Neural cell (in vitro differentiated cells): ENCODE data around the gene GUCA2B.

Experiments
- CTCF ChIP-seq: fragments of 450-650 bp; IDR thresholded peaks from 2 replicates; pipeline ENCODE4 v1.5.1; 2014; ENCODE audit warnings: antibody characterized with exemption, mild to moderate bottlenecking, moderate library complexity; ENCODE audit not compliant: poor library complexity, severe bottlenecking
- EP300 ChIP-seq: fragments of 450-650 bp; conservative IDR thresholded peaks from 2 replicates; pipeline ENCODE4 v1.6.1; 2014; ENCODE audit warnings: antibody characterized with exemption, mild to moderate bottlenecking, moderate library complexity; ENCODE audit not compliant: poor library complexity, severe bottlenecking
- EZH2 ChIP-seq: fragments of 200-600, 300-800 bp; shearing (Covaris generic), sonication (generic); IDR thresholded peaks from 2 replicates; pipeline ENCODE4 v1.6.1; 2014; ENCODE audit warnings: antibody characterized with exemption, low read length, borderline replicate concordance, mild to moderate bottlenecking; ENCODE audit not compliant: insufficient read depth, poor library complexity, severe bottlenecking
- MXI1 ChIP-seq: fragments of 450-650 bp; conservative IDR thresholded peaks from 2 replicates; pipeline ENCODE4 v1.6.1; 2014; ENCODE audit warnings: antibody characterized with exemption, mild to moderate bottlenecking; ENCODE audit not compliant: poor library complexity, severe bottlenecking
- POLR2AphosphoS5 ChIP-seq: IDR thresholded peaks from 2 replicates; pipeline ENCODE4 v1.6.1; 2012
- TAF1 ChIP-seq: IDR thresholded peaks from 2 replicates; pipeline ENCODE4 v1.6.1; 2012; ENCODE audit warnings: low read depth

GRCh38 chr1:42114229-42114628 lies 39.0 kb upstream of the GUCA2B start:
- no peak for TF ChIP-seq CTCF
- TF ChIP-seq POLR2AphosphoS5: no peak
- TF ChIP-seq MXI1: no peak
- no peak for TF ChIP-seq EZH2
- TF ChIP-seq TAF1: no peak
- TF ChIP-seq EP300: no peak
